HG03469 (cell line): ENCODE data around the gene CFAP47.
"Not testable (repeated sequence)": the region's sequence is repeated elsewhere in the genome, so short reads cannot be mapped to it uniquely, and the experiment has no call there.

ENCODE experiments used
- ATAC-seq: cut with Tn5 transposase; IDR thresholded peaks from one replicate; pipeline ENCODE4 v1.9.1; 2021; ENCODE audit warnings: mild to moderate bottlenecking, moderate library complexity, moderate number of reproducible peaks; ENCODE audit not compliant: unreplicated experiment

CFAP47 gene, protein sequence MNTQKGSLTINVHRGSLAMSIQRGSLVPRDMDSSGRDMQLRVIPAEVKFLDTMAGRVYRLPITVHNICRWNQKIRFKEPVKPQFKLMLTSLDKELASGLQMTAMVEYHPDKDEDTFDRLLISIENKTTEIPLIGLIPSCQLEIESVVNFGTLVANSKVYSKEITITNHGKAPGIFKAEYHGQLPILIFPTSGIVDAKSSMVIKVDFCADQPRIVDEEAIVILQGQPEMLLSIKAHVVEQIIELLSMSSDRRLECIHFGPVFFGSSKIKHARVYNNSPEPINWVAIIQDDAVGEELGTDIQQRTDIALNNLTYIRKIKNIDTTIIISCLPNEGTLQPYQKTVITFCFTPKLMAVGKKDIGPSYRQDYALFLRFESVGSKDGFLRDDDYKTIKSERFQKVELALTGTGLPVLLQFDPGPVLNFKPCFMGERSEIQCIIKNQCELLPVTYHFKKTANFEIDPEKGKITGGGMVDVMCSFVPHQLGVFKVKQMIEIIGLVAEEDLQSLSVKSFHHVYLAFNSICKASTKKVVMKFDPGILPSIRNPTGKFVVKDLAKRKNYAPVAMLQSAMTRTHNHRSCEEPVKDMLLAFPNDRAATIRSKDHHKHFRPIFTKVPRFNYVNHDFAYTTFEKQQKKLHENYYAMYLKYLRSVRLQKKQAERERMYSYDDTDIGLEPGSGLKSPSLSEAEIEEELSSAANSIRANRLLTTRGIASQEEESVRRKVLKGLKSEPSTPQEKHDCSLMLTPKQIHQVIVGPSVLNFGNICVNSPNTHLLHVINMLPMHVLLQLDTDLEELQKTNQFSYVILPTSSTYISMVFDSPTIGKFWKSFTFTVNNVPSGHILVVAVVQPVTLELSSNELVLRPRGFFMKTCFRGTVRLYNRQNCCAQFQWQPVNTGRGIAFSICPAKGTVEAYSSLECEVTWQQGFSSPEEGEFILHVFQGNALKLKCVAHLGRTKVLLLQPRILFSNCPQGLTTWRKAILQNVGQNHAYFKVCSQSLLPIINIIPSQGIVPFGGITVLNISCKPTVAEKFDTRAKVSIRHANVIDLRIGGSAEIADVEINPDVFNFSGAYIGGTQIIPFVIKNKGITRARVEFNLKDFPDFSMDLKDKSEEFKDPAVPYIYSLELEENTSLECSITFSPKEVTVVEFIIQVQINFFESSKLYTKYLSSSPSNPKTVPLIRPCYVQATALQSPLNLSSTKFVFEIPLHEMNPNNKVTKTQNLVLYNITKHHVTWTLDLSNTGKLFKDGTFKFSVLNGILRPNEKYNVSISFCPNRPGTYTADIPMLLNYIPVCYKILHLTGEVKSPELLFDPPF (N-terminal part only)

DNA sequence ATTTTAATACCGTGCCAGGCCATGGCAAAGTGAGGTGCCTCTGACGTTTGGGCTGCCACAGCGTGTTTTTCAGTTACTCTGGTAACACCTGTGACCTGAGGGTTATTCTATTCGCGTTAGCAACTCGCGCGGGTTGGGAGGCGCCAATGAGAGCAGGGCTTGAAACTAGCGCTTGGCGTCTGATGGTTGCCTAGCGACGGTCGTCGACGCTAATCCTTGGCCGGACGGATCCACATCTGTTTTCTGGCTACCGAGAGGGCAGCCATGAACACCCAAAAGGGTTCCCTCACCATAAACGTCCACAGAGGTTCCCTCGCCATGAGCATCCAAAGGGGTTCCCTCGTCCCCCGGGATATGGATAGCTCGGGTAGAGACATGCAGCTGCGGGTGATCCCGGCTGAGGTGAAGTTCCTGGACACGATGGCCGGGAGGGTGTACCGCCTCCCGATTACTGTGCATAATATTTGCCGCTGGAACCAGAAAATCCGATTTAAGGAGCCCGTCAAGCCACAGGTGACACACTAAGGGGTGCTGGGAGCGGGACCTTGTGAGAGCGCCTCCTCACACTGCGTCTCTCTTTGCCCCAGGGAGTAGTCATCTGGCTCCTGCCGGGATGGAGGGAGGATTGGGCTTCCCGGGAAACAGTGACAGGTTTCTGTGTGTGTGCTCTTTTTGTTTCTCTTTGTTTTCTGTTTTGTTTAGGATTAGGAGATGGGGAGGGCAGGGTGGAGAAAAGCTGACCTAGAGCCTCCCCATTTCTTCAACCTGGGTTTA lies at the start of gene CFAP47:
CFAP47 (plus strand) TSS at position 199 of the 774 bp plus-strand sequence; CDS start at position 265, 66 bp downstream.
- no peak for ATAC-seq

- ATAC-seq, result no peak
These were observed 38.9 kb upstream of the CFAP47 start for GRCh38 chrX:35880601-35881000.

- no peak for ATAC-seq
These were observed 33.4 kb upstream of the CFAP47 start for GRCh38 chrX:35886135-35886534.

DNA sequence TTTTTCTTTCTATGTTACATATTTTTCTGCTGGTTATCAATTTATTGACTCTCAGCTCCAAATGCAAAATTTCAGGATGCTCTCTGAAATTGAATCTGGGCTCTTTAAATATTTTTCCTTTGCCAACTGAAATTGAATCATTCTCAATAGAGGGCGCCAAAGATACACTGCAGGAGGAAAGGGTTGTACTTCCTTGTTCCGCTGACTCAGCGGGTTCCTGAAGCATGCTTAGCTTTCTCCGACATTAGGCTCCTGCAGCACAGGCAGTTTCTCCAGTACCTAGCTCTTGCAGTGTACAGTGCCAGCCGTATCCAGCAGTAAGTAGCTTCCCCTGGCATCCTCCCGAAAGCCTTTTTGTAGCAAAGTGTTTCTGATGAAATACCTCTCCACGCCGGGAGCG lies 28.8 kb upstream of the CFAP47 start:
- no peak for ATAC-seq

DNA sequence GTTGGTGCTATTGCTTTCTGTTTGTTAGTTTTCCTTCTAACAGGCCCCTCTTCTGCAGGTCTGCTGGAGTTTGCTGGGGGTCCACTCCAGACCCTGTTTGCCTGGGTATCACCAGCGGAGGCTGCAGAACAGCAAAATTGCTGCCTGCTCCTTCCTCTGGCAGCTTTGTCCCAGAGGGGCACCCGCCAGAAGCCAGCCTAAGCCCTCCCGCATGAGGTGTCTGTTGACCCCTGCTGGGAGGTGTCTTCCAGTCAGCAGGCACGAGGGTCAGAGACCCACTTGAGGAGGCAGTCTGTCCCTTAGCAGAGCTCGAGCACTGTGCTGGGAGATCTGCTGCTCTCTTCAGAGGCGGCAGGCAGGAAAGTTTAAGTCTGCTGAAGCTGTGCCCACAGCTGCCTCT lies 67.3 kb downstream of the CFAP47 start:
- not testable (repeated sequence) for ATAC-seq

GRCh38 chrX:36007207-36007606 lies 87.7 kb downstream of the CFAP47 start:
- no peak for ATAC-seq

DNA sequence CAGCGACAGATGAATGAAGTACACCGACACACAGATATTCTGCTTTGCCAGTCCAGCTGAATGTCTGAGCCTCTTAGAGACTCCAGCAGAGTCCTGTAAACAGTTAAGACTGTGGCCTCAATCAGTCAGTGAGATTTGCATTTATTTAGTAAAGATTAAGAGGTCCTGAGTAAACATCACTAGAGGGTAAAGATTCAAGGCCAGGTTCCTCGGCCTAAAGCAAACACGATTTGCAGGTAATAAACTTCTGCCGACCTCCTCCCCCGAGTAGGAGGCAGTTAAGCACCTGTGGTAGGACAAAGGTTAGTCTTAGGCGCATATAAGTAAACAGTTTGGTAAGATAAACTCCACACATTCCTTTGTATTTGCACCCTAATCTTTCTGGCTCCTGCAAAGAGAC lies 99.6 kb downstream of the CFAP47 start:
- ATAC-seq, result no peak

DNA sequence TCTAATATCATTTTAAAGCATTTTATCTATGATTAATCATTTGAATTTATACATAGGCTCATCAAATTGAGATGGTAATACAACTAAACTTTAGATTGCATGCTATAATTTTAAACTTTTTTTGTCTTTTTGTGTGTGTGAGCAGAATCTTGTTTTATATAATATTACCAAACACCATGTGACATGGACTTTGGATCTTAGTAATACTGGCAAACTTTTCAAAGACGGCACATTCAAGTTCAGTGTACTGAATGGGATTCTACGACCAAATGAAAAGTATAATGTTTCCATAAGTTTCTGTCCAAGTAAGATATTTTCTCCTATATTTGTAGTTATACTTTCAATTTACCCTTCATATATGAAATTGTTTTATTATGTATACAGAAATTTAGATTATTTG lies 116.0 kb downstream of the CFAP47 start:
- ATAC-seq, result no peak

- no peak for ATAC-seq
These were observed 143.2 kb downstream of the CFAP47 start for GRCh38 chrX:36062778-36063177.

DNA sequence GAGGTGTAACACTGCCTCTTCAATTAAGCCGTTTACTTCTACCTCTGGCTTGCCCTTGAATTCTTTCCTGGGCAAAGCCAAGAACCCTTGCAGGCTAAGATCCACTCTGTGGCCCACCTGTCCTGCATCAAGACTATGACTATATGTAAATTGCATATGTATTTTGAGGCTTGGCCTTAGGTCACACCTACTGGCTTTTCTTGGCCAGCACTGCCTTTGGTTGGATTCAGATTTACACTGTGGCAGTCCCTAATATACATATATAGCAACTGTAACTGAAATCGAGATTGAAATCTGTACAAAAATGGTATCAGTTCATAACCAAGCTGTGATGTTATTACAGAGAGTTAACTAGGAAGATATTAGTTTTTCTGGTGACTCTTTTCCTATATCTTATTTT lies 151.5 kb downstream of the CFAP47 start:
- ATAC-seq, result no peak

GRCh38 chrX:36075009-36075408 lies 155.5 kb downstream of the CFAP47 start:
- not testable (repeated sequence) for ATAC-seq

DNA sequence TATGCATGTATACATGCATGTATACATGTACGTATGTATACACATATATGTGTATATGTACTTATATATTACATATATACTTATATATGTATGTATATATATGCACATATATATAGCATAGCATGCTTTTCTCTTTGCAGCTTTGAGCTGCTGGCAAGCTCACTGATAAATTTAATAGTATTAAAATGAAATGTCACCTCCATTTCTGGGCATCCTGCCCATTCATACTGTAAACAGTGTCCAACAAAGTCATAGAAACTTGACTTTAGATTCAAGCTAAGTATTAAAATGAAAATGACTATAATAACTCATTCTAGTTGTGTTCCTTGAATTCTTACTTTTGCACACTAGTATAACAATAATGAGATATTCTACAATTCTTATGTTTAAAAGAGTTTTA lies 163.7 kb downstream of the CFAP47 start:
- ATAC-seq, result no peak

GRCh38 chrX:36087366-36087765 lies 167.8 kb downstream of the CFAP47 start:
- no peak for ATAC-seq

- ATAC-seq, result not testable (repeated sequence)
These were observed 169.4 kb downstream of the CFAP47 start for GRCh38 chrX:36088939-36089338.

- no peak for ATAC-seq
These were observed 182.9 kb downstream of the CFAP47 start for GRCh38 chrX:36102425-36102824.

DNA sequence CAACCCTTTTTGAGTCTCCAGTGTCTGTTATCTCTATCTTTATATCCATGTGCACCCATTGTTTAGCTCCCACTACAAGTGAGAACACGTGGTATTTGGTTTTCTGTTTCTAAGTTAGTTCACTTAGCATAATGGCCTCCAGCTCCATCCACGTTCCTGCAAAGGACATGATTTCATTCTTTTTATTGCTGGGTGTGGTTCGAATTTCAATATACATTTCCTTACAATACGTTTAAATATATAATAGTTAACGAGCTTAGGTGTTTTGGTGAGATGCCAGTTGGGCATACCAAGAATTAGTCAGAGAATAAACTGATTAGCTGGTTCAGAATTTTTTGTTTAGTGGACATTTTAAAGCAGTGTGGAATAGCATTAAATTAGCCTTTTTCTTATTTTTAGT lies 196.7 kb downstream of the CFAP47 start:
- ATAC-seq, result no peak

DNA sequence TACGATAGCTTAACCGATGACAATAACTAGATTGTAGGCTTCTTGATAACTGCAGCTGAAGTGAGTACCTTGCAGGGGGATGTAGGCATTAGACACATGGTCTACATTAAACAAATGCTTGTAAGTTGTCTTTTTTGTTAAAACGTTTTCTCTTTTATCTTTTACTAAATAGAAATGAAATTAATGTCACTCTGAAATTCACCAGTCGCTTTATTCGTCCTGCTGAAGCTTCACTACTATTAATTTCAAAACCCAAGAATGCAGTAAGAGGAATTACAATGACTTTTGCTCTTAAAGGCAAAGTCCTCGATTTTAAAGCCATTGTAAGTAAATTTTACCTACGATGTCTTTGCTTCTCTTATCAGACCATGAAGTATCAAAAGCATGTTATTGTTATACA lies 239.7 kb downstream of the CFAP47 start:
- no peak for ATAC-seq

DNA sequence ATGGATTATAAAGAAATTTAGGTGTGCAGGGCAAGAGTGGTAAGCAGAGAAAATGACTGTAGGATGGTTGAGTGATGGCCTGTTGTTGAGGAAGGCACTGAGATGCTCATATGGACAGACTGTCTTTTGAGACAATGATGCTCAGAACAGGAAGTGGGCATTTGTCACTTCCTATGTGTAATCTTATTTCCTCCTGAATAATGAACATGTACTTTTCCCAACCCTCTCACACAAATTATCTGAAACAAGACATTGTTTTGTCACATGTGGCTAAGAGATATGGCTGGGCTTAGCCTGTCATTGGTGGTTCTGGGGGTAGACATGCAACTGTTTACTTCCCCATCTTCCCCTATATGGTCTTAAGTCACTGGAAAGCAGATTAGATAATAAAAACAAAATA lies 240.5 kb downstream of the CFAP47 start:
- no peak for ATAC-seq

- no peak for ATAC-seq
These were observed 279.0 kb downstream of the CFAP47 start for GRCh38 chrX:36198575-36198974.

DNA sequence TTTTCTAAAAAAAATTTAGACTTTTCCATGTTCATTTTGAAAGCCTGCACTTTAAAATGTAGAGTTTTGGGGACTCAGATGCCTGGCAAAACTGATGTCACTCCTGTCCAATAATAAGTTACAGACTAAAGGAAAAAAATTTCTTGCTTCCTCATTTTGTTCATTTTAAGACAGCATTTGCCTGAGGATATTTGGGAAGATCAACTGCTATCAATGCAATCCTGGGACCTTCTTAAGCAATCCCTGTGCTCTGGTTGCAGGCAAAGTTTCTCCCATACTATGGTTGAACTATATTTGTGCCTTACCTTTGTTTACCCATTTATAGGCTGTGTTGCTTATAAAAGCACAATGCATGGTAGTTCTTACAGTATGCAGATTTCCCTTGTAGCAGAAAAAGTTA lies 280.4 kb downstream of the CFAP47 start:
- ATAC-seq, result no peak
